GM12878 (cell line): ENCODE results near the gene ATIC. TPM values are rescaled to one million over a fixed set of nuclear protein-coding genes. Genes with fewer than 3 reads are reported as not detected.

Experiments
- ATAC-seq: fragments of 200-7000 bp; cut with Tn5 transposase; 3 replicates; pipeline ENCODE4 v1.9.1; 2020; ENCODE audit warnings: mild to moderate bottlenecking, moderate library complexity
- BruUV-seq: library from RNA; stranded (reverse); fragments of 400-500 nt; replicated peaks from 2 replicates; lab custom pipeline; 2021; lab: Mats Ljungman, UMichigan
- CTCF ChIA-PET: fragments of 300-600 bp; sonication (Branson Sonifier 250); formaldehyde crosslinking; extraction: SDS; loops from one replicate; lab custom pipeline; 2021; ENCODE audit warnings: inconsistent platforms; lab: Yijun Ruan, JAX
- POLR2A ChIA-PET: fragments of 350-600 bp; formaldehyde crosslinking; extraction: SDS; loops from one replicate; lab custom pipeline; 2021; ENCODE audit warnings: inconsistent platforms; lab: Charles Lee
- RAD21 ChIA-PET: fragments of 300-600 bp; sonication (Branson Sonifier 250); formaldehyde crosslinking; loops from one replicate; lab custom pipeline; 2023; ENCODE audit warnings: antibody characterized with exemption; ENCODE audit not compliant: unreplicated experiment; lab: Charles Lee
- SMC1A ChIA-PET: fragments of 300-600 bp; sonication (Branson Sonifier 250); formaldehyde crosslinking; loops from one replicate; lab custom pipeline; 2023; ENCODE audit not compliant: unreplicated experiment, uncharacterized antibody; lab: Charles Lee
- DNase-seq: peaks from one replicate; pipeline ENCODE4 v3.0.0-alpha.2; 2011; ENCODE audit warnings: low read depth, low spot score
- FAIRE-seq: peaks from 3 replicates; lab custom pipeline; 2011; peaks lifted over from hg19 to GRCh38; lab: Jason Lieb, UNC
- H2AFZ ChIP-seq: 2 replicates; pipeline ENCODE4 v1.6.0; 2011; ENCODE audit warnings: low read depth, low read length, control low read depth; ENCODE audit not compliant: control insufficient read depth
- H3K27ac ChIP-seq: 2 replicates; pipeline ENCODE4 v1.5.1; 2011; ENCODE audit warnings: control low read depth; ENCODE audit not compliant: control insufficient read depth, insufficient read depth
- H3K27me3 ChIP-seq, 2 experiments: replicated peaks in 1 of 2; 2 replicates each; pipeline versions ENCODE4 v1.6.0 to v1.6.1; 2011; ENCODE audit warnings: low read length in 1 of 2; ENCODE audit not compliant: control insufficient read depth in 2 of 2, insufficient read depth in 2 of 2
- H3K36me3 ChIP-seq, 2 experiments: 2 replicates each; pipeline ENCODE4 v1.5.1; 2011; ENCODE audit warnings: low read length in 1 of 2; ENCODE audit not compliant: control insufficient read depth in 2 of 2, insufficient read depth in 2 of 2
- H3K4me1 ChIP-seq: 2 replicates; pipeline ENCODE4 v1.6.1; 2011; ENCODE audit warnings: mild to moderate bottlenecking, low read length, moderate library complexity, mixed read lengths; ENCODE audit not compliant: control insufficient read depth, insufficient read depth
- H3K4me2 ChIP-seq: 2 replicates; pipeline ENCODE4 v1.6.0; 2011; ENCODE audit warnings: control low read depth; ENCODE audit not compliant: control insufficient read depth, insufficient read depth
- H3K4me3 ChIP-seq: fragments of 200-600 bp; sonication (generic); 2 replicates; pipeline ENCODE4 v1.5.1; 2016
- H3K79me2 ChIP-seq: 2 replicates; pipeline ENCODE4 v1.6.0; 2011; ENCODE audit warnings: low read length; ENCODE audit not compliant: control insufficient read depth, insufficient read depth
- H3K9ac ChIP-seq: 2 replicates; pipeline ENCODE4 v1.8.0; 2011; ENCODE audit warnings: low read length, control low read depth, mixed read lengths; ENCODE audit not compliant: control insufficient read depth, insufficient read depth
- H3K9me3 ChIP-seq: replicated peaks from 3 replicates; pipeline ENCODE4 v1.5.1; 2011; ENCODE audit warnings: mild to moderate bottlenecking, low read length; ENCODE audit not compliant: control insufficient read depth, insufficient read depth
- H4K20me1 ChIP-seq: 2 replicates; pipeline ENCODE4 v1.6.0; 2011; ENCODE audit not compliant: control insufficient read depth, insufficient read depth
- HCFC1 ChIP-seq: fragments of 150-350 bp; IDR thresholded peaks from 2 replicates; pipeline ENCODE4 v1.6.1; 2014; ENCODE audit warnings: low read length
- HDAC2 ChIP-seq: fragments of 200-600 bp; sonication (generic); IDR thresholded peaks from 2 replicates; pipeline ENCODE4 v1.6.1; 2017
- MLLT1 ChIP-seq: fragments of 450-650 bp; IDR thresholded peaks from 2 replicates; pipeline ENCODE4 v1.6.1; 2016; ENCODE audit warnings: mild to moderate bottlenecking
- MTA2 ChIP-seq: fragments of 450-650 bp; IDR thresholded peaks from 2 replicates; pipeline ENCODE4 v1.6.1; 2016; ENCODE audit warnings: low read depth, mild to moderate bottlenecking, moderate library complexity
- SIX5 ChIP-seq: IDR thresholded peaks from 2 replicates; pipeline ENCODE4 v1.6.1; 2011; ENCODE audit warnings: mild to moderate bottlenecking, low read depth, low read length, moderate library complexity; ENCODE audit not compliant: severe bottlenecking
- SP1 ChIP-seq: IDR thresholded peaks from one replicate; pipeline ENCODE4 v1.6.1; 2011; ENCODE audit warnings: low read depth, low read length
- WGBS: methylation state at CpG from one replicate; pipeline ENCODE4 v1.1.6; 2016; ENCODE audit warnings: low lambda C conversion rate; ENCODE audit not compliant: insufficient replicate concordance, insufficient coverage; ENCODE audit errors: missing lambda C conversion rate; 5-methylcytosine and 5-hydroxymethylcytosine counted together
- in situ Hi-C: fragments of 300-500 bp; cut with MboI; formaldehyde crosslinking; loops from 9 replicates; pipeline ENCODE4 v1.14.3; 2018; ENCODE audit warnings: mixed read lengths
- intact Hi-C: fragments of 100-400 bp; cut with micrococcal nuclease; formaldehyde crosslinking; loops from one replicate; pipeline ENCODE4 v1.14.2; 2022; ENCODE audit not compliant: unreplicated experiment
- polyA plus RNA-seq, 11 experiments: library from polyadenylated mRNA; depleted of rRNA in 4 of 11; unstranded in 6 of 11; stranded (reverse) in 5 of 11; fragments of >200 nt; fragmentation: Nextera tagmentation in 4 of 11; fragmentation: Illumina TruSeq in 1 of 11; extraction: Ambion mirVana in 4 of 11; extraction: Trizol in 1 of 11; gene quantifications; 1 replicate in 1 of 11; 2 replicates in 10 of 11; pipeline versions ENCODE4 v1.2.1 to v1.2.3, GENCODE V29; 2011 to 2016; ENCODE audit warnings: inconsistent platforms in 2 of 11, missing spikeins in 2 of 11, low read depth in 1 of 11
- total RNA-seq, 4 experiments: library from RNA; depleted of rRNA in 3 of 4; stranded (reverse); fragments of >200 nt in 3 of 4; fragmentation: Illumina TruSeq in 1 of 4; extraction: Trizol in 1 of 4; gene quantifications; 2 replicates each; pipeline versions ENCODE4 v1.2.1 to v1.2.3, GENCODE V29; 2013 to 2021

The ATIC gene
- total and polyA plus RNA-seq, 10 of the 15 experiments (the other 5 are each of a cell fraction or from before 2014, with no cell fraction given), result 45.1 to 518 (median 306) TPM

DNA sequence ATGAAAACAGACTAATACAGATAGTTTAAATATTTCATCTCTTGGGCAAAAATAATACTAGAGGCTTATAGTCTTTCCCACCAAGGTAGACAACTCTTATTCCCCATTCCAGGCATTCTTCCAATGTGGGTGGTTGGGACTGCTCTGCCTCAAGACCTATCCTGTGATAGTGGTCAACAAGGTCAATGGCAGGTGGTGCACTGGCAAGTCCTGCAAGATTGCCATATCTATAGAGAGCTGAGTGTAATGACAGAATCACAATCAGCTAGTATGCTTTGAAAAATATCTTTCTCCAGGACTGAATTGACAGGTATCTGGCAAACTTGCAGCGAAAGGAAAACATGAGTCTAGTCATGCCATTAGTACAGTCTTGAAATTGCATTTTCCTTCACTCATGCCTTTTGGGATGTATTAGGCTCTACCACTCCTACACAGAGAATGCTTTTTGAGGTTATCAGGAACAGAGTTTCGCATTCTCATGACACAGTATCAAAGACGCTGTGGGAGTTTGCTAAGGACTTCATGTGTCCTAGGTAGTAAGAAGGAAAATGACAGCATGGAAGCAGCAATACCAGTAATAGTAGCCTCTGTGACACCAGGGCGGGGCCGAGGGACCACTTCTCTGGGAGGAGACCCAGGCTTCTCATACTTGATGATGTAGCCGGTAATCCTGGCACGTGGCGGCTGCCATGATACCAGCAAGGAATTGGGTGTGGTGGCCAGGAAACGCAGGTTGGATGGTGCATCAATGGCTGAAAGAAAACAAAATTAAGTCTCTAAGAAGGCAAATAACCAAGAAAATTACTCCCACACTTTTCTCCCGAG, 63.0 kb downstream of the ATIC start:
- Histone ChIP-seq H3K79me2 (no peaks in the 10 kb centered on the region), H3K4me1 (no peaks in the 10 kb centered on the region), H3K27ac (no peak overlapping the region), H4K20me1 (no peaks in the 10 kb centered on the region), H3K36me3 (no peaks in the 10 kb centered on the region; a peak in 1 of 4 replicates), H3K4me2 (no peak overlapping the region), H3K9me3 (no peaks in the 10 kb centered on the region; the same call in 1 of the 3 replicates), H2AFZ (no peak overlapping the region)
- POLR2A ChIA-PET, result no interaction called here
- RAD21 ChIA-PET, result no interaction called here
- ATAC-seq (no peak), DNase-seq (no peak)
- 86% methylated on average over 10 of the region's 10 CpGs for WGBS
- SMC1A ChIA-PET, result no interaction called here
- CTCF ChIA-PET, result no interaction called here
- intact Hi-C loops, result no loop called here
- no peak for TF ChIP-seq SIX5
- no peak for TF ChIP-seq MTA2
- no peak for TF ChIP-seq MLLT1
- TF ChIP-seq HCFC1, result no peak
- TF ChIP-seq SP1, result no peak
- TF ChIP-seq HDAC2, result no peak
- TF ChIP-seq, all 136 proteins: peak for 0
- no TSS peak for BruUV-seq
- H3K9ac ChIP-seq, result no peak overlapping the region
- no peak for FAIRE-seq
- in situ Hi-C loops, result no loop called here
- no peak overlapping the region for H3K4me3 ChIP-seq
- H3K27me3 ChIP-seq, result no peaks in the 10 kb centered on the region
